HG03095 (cell line): ENCODE results near the gene ABHD17C.

Experiments
- ATAC-seq: cut with Tn5 transposase; IDR thresholded peaks from one replicate; pipeline ENCODE4 v1.9.1; 2021; ENCODE audit warnings: moderate library complexity; ENCODE audit not compliant: unreplicated experiment

Gene ABHD17C

GRCh38 chr15:80689294-80689693 lies 5.8 kb upstream of the ABHD17C start:
- no peak for ATAC-seq

- ATAC-seq, result no peak
These were observed 5.4 kb upstream of the ABHD17C start for GRCh38 chr15:80689716-80690115.

GRCh38 chr15:80691575-80691974 lies 3.5 kb upstream of the ABHD17C start:
- no peak for ATAC-seq

- no peak for ATAC-seq
These were observed 1.2 kb upstream of the ABHD17C start for GRCh38 chr15:80693682-80694610.

- no peak for ATAC-seq
These were observed 455 bp upstream of the ABHD17C start for GRCh38 chr15:80694611-80695098.

GRCh38 chr15:80695911-80696661 lies 976 bp downstream of the ABHD17C start:
- ATAC-seq, result no peak

GRCh38 chr15:80697075-80697685 lies 2.1 kb downstream of the ABHD17C start:
- no peak for ATAC-seq

- no peak for ATAC-seq
These were observed 3.6 kb downstream of the ABHD17C start for GRCh38 chr15:80698676-80699075.

- ATAC-seq, result no peak
These were observed 4.9 kb downstream of the ABHD17C start for GRCh38 chr15:80699981-80700380.

- no peak for ATAC-seq
These were observed 6.7 kb downstream of the ABHD17C start for GRCh38 chr15:80701676-80702311.

GRCh38 chr15:80703081-80703480 lies 8.0 kb downstream of the ABHD17C start:
- ATAC-seq, result no peak

GRCh38 chr15:80703965-80704364 lies 8.9 kb downstream of the ABHD17C start:
- ATAC-seq, result no peak

GRCh38 chr15:80706161-80706560 lies 11.1 kb downstream of the ABHD17C start:
- no peak for ATAC-seq

GRCh38 chr15:80709542-80709941 lies 14.4 kb downstream of the ABHD17C start:
- ATAC-seq, result no peak

GRCh38 chr15:80710635-80711554 lies 15.8 kb downstream of the ABHD17C start:
- no peak for ATAC-seq

GRCh38 chr15:80711886-80712285 lies 16.8 kb downstream of the ABHD17C start:
- no peak for ATAC-seq

- ATAC-seq, result no peak
These were observed 17.8 kb downstream of the ABHD17C start for GRCh38 chr15:80712956-80713355.

GRCh38 chr15:80721476-80721875 lies 26.4 kb downstream of the ABHD17C start:
- ATAC-seq, result no peak

GRCh38 chr15:80722811-80723210 lies 27.7 kb downstream of the ABHD17C start:
- no peak for ATAC-seq

GRCh38 chr15:80727196-80727595 lies 32.1 kb downstream of the ABHD17C start:
- ATAC-seq, result no peak
